GM23338 (cell line): ENCODE measurements around the gene FCGBP. TPM values are rescaled to one million over a fixed set of nuclear protein-coding genes. Genes with fewer than 3 reads are reported as not detected.

ENCODE experiments used
- ATAC-seq: fragments of 200-7000 bp; cut with Tn5 transposase; 3 replicates; pipeline ENCODE4 v1.9.1; 2020
- DNase-seq: peaks from one replicate; pipeline ENCODE4 v3.0.0-alpha.2; 2015; ENCODE audit warnings: low spot score
- H2AFZ ChIP-seq: fragments of 200-600 bp; sonication (generic); 2 replicates; pipeline ENCODE4 v1.8.0; 2016; ENCODE audit warnings: antibody characterized with exemption, mild to moderate bottlenecking, moderate library complexity
- H3F3A ChIP-seq: fragments of 200-600 bp; sonication (generic); replicated peaks from 2 replicates; pipeline ENCODE4 v1.8.0; 2017; ENCODE audit warnings: antibody characterized with exemption, mixed run types, low read depth
- H3K27ac ChIP-seq: fragments of 200-600 bp; sonication (generic); 2 replicates; pipeline ENCODE4 v1.6.1; 2016; ENCODE audit warnings: low read depth
- H3K27me3 ChIP-seq: fragments of 200-600 bp; sonication (generic); 2 replicates; pipeline ENCODE4 v1.8.0; 2016; ENCODE audit warnings: mild to moderate bottlenecking, mixed run types, moderate library complexity; ENCODE audit not compliant: insufficient read depth
- H3K36me3 ChIP-seq: fragments of 200-600 bp; sonication (generic); 2 replicates; pipeline ENCODE4 v1.8.0; 2016; ENCODE audit warnings: mild to moderate bottlenecking; ENCODE audit not compliant: insufficient read depth
- H3K4me1 ChIP-seq: fragments of 200-600 bp; sonication (generic); 2 replicates; pipeline ENCODE4 v1.8.0; 2016; ENCODE audit warnings: mild to moderate bottlenecking, moderate library complexity; ENCODE audit not compliant: insufficient read depth
- H3K4me2 ChIP-seq: fragments of 200-600 bp; sonication (generic); 2 replicates; pipeline ENCODE4 v1.7.1; 2017; ENCODE audit warnings: mixed run types
- H3K4me3 ChIP-seq: fragments of 200-600 bp; sonication (generic); 2 replicates; pipeline ENCODE4 v1.6.1; 2016; ENCODE audit warnings: mixed run types
- H3K79me2 ChIP-seq: fragments of 200-600 bp; sonication (generic); replicated peaks from 2 replicates; pipeline ENCODE4 v1.8.0; 2017; ENCODE audit warnings: mild to moderate bottlenecking; ENCODE audit not compliant: insufficient read depth
- H3K9me2 ChIP-seq: fragments of 200-600 bp; sonication (generic); 2 replicates; pipeline ENCODE4 v1.8.0; 2017; ENCODE audit not compliant: insufficient read depth
- H4K20me1 ChIP-seq: fragments of 200-600 bp; sonication (generic); replicated peaks from 2 replicates; pipeline ENCODE4 v1.8.0; 2017; ENCODE audit warnings: mild to moderate bottlenecking; ENCODE audit not compliant: insufficient read depth
- H3K27ac Mint-ChIP-seq: 2 replicates; pipeline ENCODE4 v1.8.0; 2020; ENCODE audit warnings: inconsistent platforms, mild to moderate bottlenecking, moderate library complexity, mixed read lengths
- H3K27me3 Mint-ChIP-seq: 3 replicates; pipeline ENCODE4 v1.8.0; 2022; ENCODE audit warnings: low read depth, mild to moderate bottlenecking, moderate library complexity, mixed read lengths, inconsistent platforms; ENCODE audit not compliant: insufficient read depth, poor library complexity
- H3K36me3 Mint-ChIP-seq: 3 replicates; pipeline ENCODE4 v1.8.0; 2021; ENCODE audit warnings: low read depth, mild to moderate bottlenecking, inconsistent platforms, moderate library complexity, mixed read lengths
- H3K4me1 Mint-ChIP-seq: 3 replicates; pipeline ENCODE4 v1.8.0; 2020; ENCODE audit warnings: mild to moderate bottlenecking, inconsistent platforms, mixed read lengths
- H3K4me3 Mint-ChIP-seq: 3 replicates; pipeline ENCODE4 v1.8.0; 2021; ENCODE audit warnings: moderate library complexity, mild to moderate bottlenecking, inconsistent platforms, mixed read lengths
- H3K9me3 Mint-ChIP-seq: 3 replicates; pipeline ENCODE4 v1.8.0; 2020; ENCODE audit warnings: moderate library complexity, mild to moderate bottlenecking, inconsistent platforms, mixed read lengths
- CREB1 ChIP-seq: fragments of 250-450 bp; sonication (Bioruptor Pico); IDR thresholded peaks from 2 replicates; pipeline ENCODE4 v1.5.0; 2020; ENCODE audit warnings: low read depth, mild to moderate bottlenecking, moderate library complexity
- CTCF ChIP-seq, 2 experiments: fragments of 200-600 bp in 1 of 2; sonication (generic) in 1 of 2; conservative IDR thresholded peaks; 2 replicates each; pipeline versions ENCODE4 v1.5.1 to v1.6.1; 2016 to 2017; ENCODE audit warnings: antibody characterized with exemption in 2 of 2, low read depth in 2 of 2, mild to moderate bottlenecking in 2 of 2, moderate library complexity in 1 of 2
- ETS1 ChIP-seq: IDR thresholded peaks from 2 replicates; pipeline ENCODE4 v1.6.1; 2016; ENCODE audit warnings: antibody characterized with exemption
- NANOG ChIP-seq: IDR thresholded peaks from 2 replicates; pipeline ENCODE4 v1.6.1; 2016; ENCODE audit warnings: antibody characterized with exemption, borderline replicate concordance
- STAT1 ChIP-seq: IDR thresholded peaks from one replicate; pipeline ENCODE4 v1.6.1; 2016; ENCODE audit warnings: antibody characterized with exemption; ENCODE audit not compliant: unreplicated experiment
- ZNF114 ChIP-seq: fragments of 250-450 bp; sonication (Bioruptor Pico); IDR thresholded peaks from 2 replicates; pipeline ENCODE4 v1.5.0; 2020; ENCODE audit warnings: mild to moderate bottlenecking, moderate library complexity
- ZNF331 ChIP-seq: fragments of 250-450 bp; sonication (Bioruptor Pico); IDR thresholded peaks from 2 replicates; pipeline ENCODE4 v1.5.0; 2020; ENCODE audit warnings: low read depth, mild to moderate bottlenecking, moderate library complexity
- polyA plus RNA-seq: library from polyadenylated mRNA; unstranded; fragments of >200 nt; fragmentation: Nextera tagmentation; extraction: Ambion mirVana; gene quantifications from 2 replicates; pipeline ENCODE4 v1.2.1, GENCODE V29; 2016
- total RNA-seq: library from RNA; depleted of rRNA; stranded (reverse); fragments of >200 nt; shearing (Covaris generic); gene quantifications from 2 replicates; pipeline ENCODE4 v1.2.3, GENCODE V29; 2014
- TF ChIP-seq, protein P1 (sequence below): fragments of 250-450 bp; sonication (Bioruptor Pico); IDR thresholded peaks from 2 replicates; pipeline ENCODE4 v1.5.0; 2020; ENCODE audit warnings: mild to moderate bottlenecking, moderate library complexity

FCGBP gene
- total and polyA plus RNA-seq, 2 experiments from 2014 or later: 0.44 to 3.6 TPM

DNA sequence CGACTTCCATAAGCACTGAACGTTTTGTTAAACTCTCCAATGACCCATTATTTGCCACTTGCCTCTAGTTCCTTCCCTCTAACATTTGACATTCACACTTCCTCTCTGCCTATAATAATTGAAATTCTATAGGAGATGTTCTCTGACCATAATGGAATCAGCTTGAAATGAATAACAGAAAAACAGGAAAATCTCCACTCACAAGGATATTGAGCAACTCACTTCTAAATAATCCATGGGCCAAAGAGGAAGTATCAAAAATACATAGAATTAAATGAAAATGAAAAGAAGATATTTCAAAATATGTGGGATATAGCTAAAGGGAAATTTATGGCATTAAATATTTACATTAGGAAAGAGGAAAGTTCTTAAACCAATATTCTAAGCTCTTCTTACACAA, 3.4 kb upstream of the FCGBP start:
- TF ChIP-seq CTCF (conservative IDR thresholded peaks at IDR 0.05; ENCODE audit: low read depth in 2 of 2): no peak
- Histone ChIP-seq H4K20me1 (no peaks in the 10 kb centered on the region), H3K79me2 (no peaks in the 10 kb centered on the region), H3K27me3 (no peaks in the 10 kb centered on the region), H3K36me3 (no peaks in the 10 kb centered on the region), H2AFZ (no peak overlapping the region), H3F3A (no peaks in the 10 kb centered on the region), H3K9me2 (no peaks in the 10 kb centered on the region), H3K4me2 (no peak overlapping the region), H3K4me3 (no peak overlapping the region), H3K27ac (no peak overlapping the region), H3K4me1 (no peaks in the 10 kb centered on the region)
- no peaks in the 10 kb centered on the region; the same call in 2 of the 3 replicates for H3K9me3 Mint-ChIP-seq
- peaks cover 12% of the 10 kb centered on the region for H3K4me1 Mint-ChIP-seq
- H3K27me3 Mint-ChIP-seq: peaks cover 2% of the 10 kb centered on the region
- H3K27ac Mint-ChIP-seq: no peak overlapping the region
- no peak for ATAC-seq
- no peaks in the 10 kb centered on the region for H3K36me3 Mint-ChIP-seq
- H3K4me3 Mint-ChIP-seq: no peak overlapping the region
- DNase-seq: no peak

DNA sequence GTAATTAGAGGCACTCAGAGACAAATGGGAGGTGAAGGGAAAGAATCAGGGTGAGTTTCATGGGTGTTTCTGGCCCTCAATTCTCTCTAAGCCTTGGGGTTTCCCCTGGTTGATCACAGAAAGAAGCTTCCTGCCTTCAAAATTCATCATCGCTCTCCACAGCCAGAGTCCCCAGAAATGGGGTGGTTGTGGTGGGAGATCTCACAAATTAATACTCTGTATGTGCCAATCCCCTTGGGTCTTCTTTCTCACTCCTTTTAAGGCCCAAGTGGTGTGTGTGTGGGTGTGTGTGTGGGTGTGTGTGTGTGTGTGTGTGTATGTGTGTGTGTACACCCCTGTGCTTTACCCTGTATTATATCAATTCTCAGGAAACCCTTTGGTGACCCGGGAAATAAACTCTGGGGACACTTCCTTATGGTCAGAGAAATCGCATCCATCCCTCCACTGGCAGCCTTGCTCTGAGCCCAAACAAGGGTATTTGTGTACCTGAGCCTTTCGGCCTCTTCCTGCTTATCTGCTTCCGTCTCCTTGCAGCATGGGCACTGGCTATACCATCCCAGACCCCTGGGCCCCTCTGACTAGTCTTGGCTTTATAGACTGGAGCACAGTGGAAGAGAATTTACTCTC, 2.8 kb upstream of the FCGBP start:
- DNase-seq: no peak
- peaks cover 2% of the 10 kb centered on the region for H3K27me3 Mint-ChIP-seq
- no peak for TF ChIP-seq ETS1
- TF ChIP-seq STAT1: no peak
- TF ChIP-seq ZNF331 (CRISPR knock-in tag): no peak
- TF ChIP-seq, protein P1, sequence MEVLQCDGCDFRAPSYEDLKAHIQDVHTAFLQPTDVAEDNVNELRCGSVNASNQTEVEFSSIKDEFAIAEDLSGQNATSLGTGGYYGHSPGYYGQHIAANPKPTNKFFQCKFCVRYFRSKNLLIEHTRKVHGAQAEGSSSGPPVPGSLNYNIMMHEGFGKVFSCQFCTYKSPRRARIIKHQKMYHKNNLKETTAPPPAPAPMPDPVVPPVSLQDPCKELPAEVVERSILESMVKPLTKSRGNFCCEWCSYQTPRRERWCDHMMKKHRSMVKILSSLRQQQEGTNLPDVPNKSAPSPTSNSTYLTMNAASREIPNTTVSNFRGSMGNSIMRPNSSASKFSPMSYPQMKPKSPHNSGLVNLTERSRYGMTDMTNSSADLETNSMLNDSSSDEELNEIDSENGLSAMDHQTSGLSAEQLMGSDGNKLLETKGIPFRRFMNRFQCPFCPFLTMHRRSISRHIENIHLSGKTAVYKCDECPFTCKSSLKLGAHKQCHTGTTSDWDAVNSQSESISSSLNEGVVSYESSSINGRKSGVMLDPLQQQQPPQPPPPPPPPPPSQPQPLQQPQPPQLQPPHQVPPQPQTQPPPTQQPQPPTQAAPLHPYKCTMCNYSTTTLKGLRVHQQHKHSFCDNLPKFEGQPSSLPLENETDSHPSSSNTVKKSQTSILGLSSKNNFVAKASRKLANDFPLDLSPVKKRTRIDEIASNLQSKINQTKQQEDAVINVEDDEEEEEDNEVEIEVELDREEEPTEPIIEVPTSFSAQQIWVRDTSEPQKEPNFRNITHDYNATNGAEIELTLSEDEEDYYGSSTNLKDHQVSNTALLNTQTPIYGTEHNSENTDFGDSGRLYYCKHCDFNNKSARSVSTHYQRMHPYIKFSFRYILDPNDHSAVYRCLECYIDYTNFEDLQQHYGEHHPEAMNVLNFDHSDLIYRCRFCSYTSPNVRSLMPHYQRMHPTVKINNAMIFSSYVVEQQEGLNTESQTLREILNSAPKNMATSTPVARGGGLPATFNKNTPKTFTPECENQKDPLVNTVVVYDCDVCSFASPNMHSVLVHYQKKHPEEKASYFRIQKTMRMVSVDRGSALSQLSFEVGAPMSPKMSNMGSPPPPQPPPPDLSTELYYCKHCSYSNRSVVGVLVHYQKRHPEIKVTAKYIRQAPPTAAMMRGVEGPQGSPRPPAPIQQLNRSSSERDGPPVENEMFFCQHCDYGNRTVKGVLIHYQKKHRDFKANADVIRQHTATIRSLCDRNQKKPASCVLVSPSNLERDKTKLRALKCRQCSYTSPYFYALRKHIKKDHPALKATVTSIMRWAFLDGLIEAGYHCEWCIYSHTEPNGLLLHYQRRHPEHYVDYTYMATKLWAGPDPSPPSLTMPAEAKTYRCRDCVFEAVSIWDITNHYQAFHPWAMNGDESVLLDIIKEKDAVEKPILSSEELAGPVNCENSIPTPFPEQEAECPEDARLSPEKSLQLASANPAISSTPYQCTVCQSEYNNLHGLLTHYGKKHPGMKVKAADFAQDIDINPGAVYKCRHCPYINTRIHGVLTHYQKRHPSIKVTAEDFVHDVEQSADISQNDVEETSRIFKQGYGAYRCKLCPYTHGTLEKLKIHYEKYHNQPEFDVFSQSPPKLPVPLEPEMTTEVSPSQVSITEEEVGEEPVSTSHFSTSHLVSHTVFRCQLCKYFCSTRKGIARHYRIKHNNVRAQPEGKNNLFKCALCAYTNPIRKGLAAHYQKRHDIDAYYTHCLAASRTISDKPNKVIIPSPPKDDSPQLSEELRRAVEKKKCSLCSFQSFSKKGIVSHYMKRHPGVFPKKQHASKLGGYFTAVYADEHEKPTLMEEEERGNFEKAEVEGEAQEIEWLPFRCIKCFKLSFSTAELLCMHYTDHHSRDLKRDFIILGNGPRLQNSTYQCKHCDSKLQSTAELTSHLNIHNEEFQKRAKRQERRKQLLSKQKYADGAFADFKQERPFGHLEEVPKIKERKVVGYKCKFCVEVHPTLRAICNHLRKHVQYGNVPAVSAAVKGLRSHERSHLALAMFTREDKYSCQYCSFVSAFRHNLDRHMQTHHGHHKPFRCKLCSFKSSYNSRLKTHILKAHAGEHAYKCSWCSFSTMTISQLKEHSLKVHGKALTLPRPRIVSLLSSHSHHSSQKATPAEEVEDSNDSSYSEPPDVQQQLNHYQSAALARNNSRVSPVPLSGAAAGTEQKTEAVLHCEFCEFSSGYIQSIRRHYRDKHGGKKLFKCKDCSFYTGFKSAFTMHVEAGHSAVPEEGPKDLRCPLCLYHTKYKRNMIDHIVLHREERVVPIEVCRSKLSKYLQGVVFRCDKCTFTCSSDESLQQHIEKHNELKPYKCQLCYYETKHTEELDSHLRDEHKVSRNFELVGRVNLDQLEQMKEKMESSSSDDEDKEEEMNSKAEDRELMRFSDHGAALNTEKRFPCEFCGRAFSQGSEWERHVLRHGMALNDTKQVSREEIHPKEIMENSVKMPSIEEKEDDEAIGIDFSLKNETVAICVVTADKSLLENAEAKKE (CRISPR knock-in tag): no peak
- TF ChIP-seq NANOG: no peak
- TF ChIP-seq CREB1 (CRISPR knock-in tag): no peak
- TF ChIP-seq ZNF114 (CRISPR knock-in tag): no peak
- TF ChIP-seq CTCF (conservative IDR thresholded peaks at IDR 0.05; ENCODE audit: low read depth in 2 of 2): no peak

More for the DNA sequence above, 2.8 kb upstream of the FCGBP start:
- H3K4me3 Mint-ChIP-seq: no peak overlapping the region
- Histone ChIP-seq H3K4me3 (no peak overlapping the region), H4K20me1 (no peaks in the 10 kb centered on the region), H3F3A (no peaks in the 10 kb centered on the region), H3K27me3 (no peaks in the 10 kb centered on the region), H3K4me1 (no peaks in the 10 kb centered on the region), H3K9me2 (no peaks in the 10 kb centered on the region), H3K36me3 (no peaks in the 10 kb centered on the region), H2AFZ (no peak overlapping the region), H3K4me2 (no peak overlapping the region), H3K79me2 (no peaks in the 10 kb centered on the region), H3K27ac (no peak overlapping the region)
- peaks cover 9% of the 10 kb centered on the region; the same call in 2 of the 3 replicates for H3K4me1 Mint-ChIP-seq
- no peaks in the 10 kb centered on the region; the same call in 2 of the 3 replicates for H3K9me3 Mint-ChIP-seq
- ATAC-seq: no peak
- no peak overlapping the region for H3K27ac Mint-ChIP-seq
- H3K36me3 Mint-ChIP-seq: no peaks in the 10 kb centered on the region
